Prostate gland (tissue), 2 donors: ENCODE results near the gene KCNK15. TPM values are rescaled to one million over a fixed set of nuclear protein-coding genes. Genes with fewer than 3 reads are reported as not detected.

ENCODE experiments used
- DNase-seq: peaks from one replicate; pipeline ENCODE4 v3.0.0-alpha.2; 2019; ENCODE audit warnings: low spot score
- H3K27ac ChIP-seq, 2 donors: fragments of 200-600 bp; sonication (generic); 2 replicates each; pipeline ENCODE4 v1.5.1; 2017 to 2019
- H3K27me3 ChIP-seq: fragments of 200-600 bp; sonication (generic); replicated peaks from 2 replicates; pipeline ENCODE4 v1.5.1; 2019; ENCODE audit not compliant: insufficient read depth
- H3K36me3 ChIP-seq, 2 donors: fragments of 200-600 bp; sonication (generic); 1 replicate in 1 of 2; 2 replicates in 1 of 2; pipeline versions ENCODE4 v1.5.1 to v1.8.1; 2017 to 2019
- H3K4me1 ChIP-seq: fragments of 200-600 bp; sonication (generic); replicated peaks from 2 replicates; pipeline ENCODE4 v1.5.1; 2019
- H3K4me3 ChIP-seq, 2 donors: fragments of 200-600 bp; sonication (generic); 2 replicates each; pipeline ENCODE4 v1.5.1; 2017 to 2019
- H3K9me3 ChIP-seq: fragments of 200-600 bp; sonication (generic); 2 replicates; pipeline ENCODE4 v1.5.1; 2017
- CTCF ChIP-seq, 4 experiments: fragments of 200-600 bp in 2 of 4; fragments of 450-650 bp in 2 of 4; sonication (generic) in 2 of 4; IDR thresholded peaks; 1 replicate in 3 of 4; 2 replicates in 1 of 4; pipeline ENCODE4 v1.5.1; 2016 to 2019; ENCODE audit warnings: antibody characterized with exemption in 4 of 4, mild to moderate bottlenecking in 2 of 4, moderate library complexity in 2 of 4
- POLR2A ChIP-seq: fragments of 450-650 bp; IDR thresholded peaks from one replicate; pipeline ENCODE4 v1.6.1; 2016; ENCODE audit warnings: antibody characterized with exemption, mild to moderate bottlenecking
- POLR2AphosphoS5 ChIP-seq: sonication (generic); formaldehyde crosslinking; IDR thresholded peaks from one replicate; pipeline ENCODE4 v1.6.1; 2017; ENCODE audit warnings: antibody characterized with exemption
- whole genome bisulfite sequencing: methylation state at CpG from one replicate; pipeline ENCODE4 v1.1.5; 2018; 5-methylcytosine and 5-hydroxymethylcytosine counted together
- intact Hi-C: fragments of 100-400 bp; cut with DNase I; formaldehyde crosslinking; loops from one replicate; pipeline ENCODE4 v1.14.2; 2022
- total RNA-seq, 2 donors: library from RNA; depleted of rRNA; stranded (reverse); fragments of >200 nt; gene quantifications; one replicate each; pipeline ENCODE4 v1.1.0, GENCODE V29; 2016

The KCNK15 gene
- total RNA-seq, 2 donors from 2014 or later: 1.5 to 16.1 TPM

DNA sequence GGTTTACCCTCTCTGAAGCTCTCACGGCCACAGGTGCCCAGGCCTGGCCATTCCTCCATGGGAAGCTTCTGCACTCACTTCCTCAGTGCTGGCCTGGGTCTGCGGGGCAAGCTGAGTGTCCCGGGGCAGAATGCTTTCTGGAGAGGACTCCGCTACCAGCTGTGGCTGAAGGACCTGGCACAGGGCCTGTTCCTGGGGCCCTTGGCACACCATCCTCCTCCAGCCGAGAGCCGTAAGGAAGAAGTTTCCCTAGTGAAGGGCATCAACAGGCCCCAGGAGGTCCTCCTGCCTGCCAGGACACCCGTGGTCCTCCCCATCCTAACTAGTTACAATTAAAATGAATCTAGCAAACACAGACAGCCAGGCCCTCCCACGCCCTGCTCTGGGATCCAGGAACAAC, 14.0 kb upstream of the KCNK15 start:
- peaks cover 3% of the 10 kb centered on the region for H3K4me1 ChIP-seq
- WGBS: 67% methylated on average over 8 of the region's 8 CpGs
- no peak overlapping the region for H3K27ac ChIP-seq
- no peaks in the 10 kb centered on the region for H3K9me3 ChIP-seq
- no peak for DNase-seq
- no peaks in the 10 kb centered on the region for H3K36me3 ChIP-seq
- TF ChIP-seq CTCF (IDR thresholded peaks at IDR 0.05) (no peak), POLR2AphosphoS5 (no peak), POLR2A (no peak)
- intact Hi-C loops: loop anchor here (10.0 kb wide), 1 partner anchor 527 kb away; no protein-coding TSS in a partner anchor
- H3K4me3 ChIP-seq: no peak overlapping the region
- no peaks in the 10 kb centered on the region for H3K27me3 ChIP-seq

DNA sequence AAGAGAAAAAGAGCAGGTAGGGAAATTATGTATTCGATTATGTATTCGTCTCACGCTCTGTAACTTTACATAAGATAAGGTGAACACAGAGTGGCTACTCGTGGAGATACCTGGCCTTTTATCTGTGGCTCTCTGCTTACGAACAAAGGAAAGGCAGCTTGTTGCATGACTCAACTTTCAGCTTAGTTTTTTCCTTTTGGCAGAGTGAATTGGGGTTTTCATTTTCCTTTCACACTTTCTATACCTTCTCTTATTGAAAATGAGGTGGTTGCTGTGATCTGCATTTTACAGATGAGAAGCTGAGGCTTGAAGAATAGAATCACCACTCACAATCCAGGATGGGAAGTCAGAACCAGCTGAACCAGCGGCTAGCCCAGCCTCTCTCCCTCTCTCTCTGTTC, 13.3 kb upstream of the KCNK15 start:
- Histone ChIP-seq H3K27me3 (no peaks in the 10 kb centered on the region), H3K4me1 (peaks cover 3% of the 10 kb centered on the region), H3K9me3 (no peaks in the 10 kb centered on the region), H3K36me3 (no peaks in the 10 kb centered on the region), H3K4me3 (no peak overlapping the region), H3K27ac (no peak overlapping the region)
- TF ChIP-seq CTCF (IDR thresholded peaks at IDR 0.05): no peak
- TF ChIP-seq POLR2AphosphoS5: no peak
- no peak for TF ChIP-seq POLR2A
- DNase-seq: no peak
- WGBS: 74% methylated on average over 6 of the region's 6 CpGs
- intact Hi-C loops: loop anchor here (10.0 kb wide), 1 partner anchor 528 kb away; no protein-coding TSS in a partner anchor

DNA sequence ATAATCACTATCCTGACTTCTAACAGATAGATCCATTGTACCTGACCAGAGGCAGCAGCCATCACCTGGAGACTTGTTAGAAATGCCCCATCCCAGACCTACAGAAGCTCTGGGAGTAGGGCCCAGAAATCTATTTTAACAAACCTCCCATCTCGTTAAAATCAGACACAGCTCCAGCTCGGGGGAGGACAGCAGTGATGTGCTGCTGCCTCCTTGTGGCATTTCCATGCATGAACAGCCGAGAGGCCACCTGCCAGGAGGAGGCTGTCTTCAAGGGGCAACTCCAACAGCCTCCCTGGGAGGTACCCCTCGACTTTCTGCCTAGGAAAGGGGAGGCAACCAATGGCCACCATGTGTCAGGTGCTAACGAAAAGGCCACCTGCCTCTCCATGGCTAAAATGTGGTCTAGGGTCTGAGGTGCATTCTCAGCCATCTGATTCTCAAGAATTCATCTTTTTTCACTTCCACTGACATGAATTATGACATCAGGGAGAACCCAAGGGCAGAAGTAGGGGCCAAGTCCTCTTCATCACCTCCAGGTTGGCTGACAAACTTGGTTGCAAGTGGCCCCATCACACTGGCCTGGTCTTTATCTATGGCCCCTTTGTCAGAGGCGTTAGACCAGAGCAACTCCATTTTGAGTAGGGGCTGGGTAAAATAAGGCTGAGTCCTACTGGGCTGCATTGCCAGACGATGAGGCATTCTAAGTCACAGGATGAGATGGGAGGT, 12.2 kb upstream of the KCNK15 start:
- Histone ChIP-seq H3K36me3 (no peaks in the 10 kb centered on the region), H3K27me3 (no peaks in the 10 kb centered on the region), H3K27ac (no peak overlapping the region), H3K4me3 (no peak overlapping the region), H3K9me3 (no peaks in the 10 kb centered on the region), H3K4me1 (peaks cover 3% of the 10 kb centered on the region)
- peak; percentile 70 for DNase-seq
- TF ChIP-seq POLR2A (no peak), CTCF (IDR thresholded peaks at IDR 0.05) (peak; percentile 84 to 96 (median 94)), POLR2AphosphoS5 (peak; percentile 65)
- WGBS: 25% methylated on average over 7 of the region's 7 CpGs
- intact Hi-C loops: loop anchor here (1.0 to 10.0 kb wide), 2 partner anchors 48 to 529 kb away; no protein-coding TSS in a partner anchor

DNA sequence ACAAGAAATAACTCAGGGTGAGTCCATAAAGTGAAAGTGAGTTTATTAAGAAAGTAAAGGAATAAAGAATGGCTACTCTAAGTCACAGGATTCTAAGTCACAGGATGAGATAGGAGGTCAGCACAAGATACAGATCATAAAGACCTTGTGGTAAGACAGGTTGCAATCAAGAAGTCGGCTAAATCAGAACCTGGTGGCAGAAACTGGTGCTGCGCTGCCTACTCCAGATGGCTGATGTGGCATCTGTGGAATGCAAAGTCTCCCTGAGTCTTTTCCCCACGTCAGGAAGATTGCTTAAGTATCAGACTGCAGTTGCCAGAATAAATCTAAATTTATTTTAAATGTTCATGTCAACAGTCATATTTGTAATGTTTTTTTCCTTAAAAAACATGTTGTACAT, 10.7 kb upstream of the KCNK15 start:
- Histone ChIP-seq H3K27ac (no peak overlapping the region), H3K36me3 (no peaks in the 10 kb centered on the region), H3K9me3 (no peaks in the 10 kb centered on the region), H3K4me1 (no peaks in the 10 kb centered on the region), H3K4me3 (no peak overlapping the region), H3K27me3 (no peaks in the 10 kb centered on the region)
- WGBS: 53% methylated on average over 3 of the region's 3 CpGs
- intact Hi-C loops: loop anchor here (10.0 kb wide), 1 partner anchor 530 kb away; no protein-coding TSS in a partner anchor
- TF ChIP-seq POLR2AphosphoS5: no peak
- peak in 1 of 4 experiments; percentile 13 for TF ChIP-seq CTCF (IDR thresholded peaks at IDR 0.05)
- DNase-seq: no peak

DNA sequence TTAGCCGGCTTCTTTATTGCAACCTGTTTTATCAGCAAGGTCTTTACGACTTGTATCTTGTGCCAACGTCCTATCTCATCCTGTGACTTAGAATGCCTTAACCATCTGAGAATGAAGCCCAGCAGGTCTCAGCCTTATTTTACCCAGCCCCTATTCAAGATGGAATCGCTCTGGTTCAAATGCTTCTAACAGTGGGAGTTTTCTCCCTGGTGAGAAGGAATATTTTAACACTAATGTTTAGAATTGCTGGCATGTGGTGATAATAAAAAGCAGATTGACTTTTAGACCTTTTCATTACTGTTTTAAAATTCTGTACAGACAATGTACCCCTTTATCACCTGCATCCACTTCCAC, 9.9 kb upstream of the KCNK15 start:
- H3K27me3 ChIP-seq: no peaks in the 10 kb centered on the region
- intact Hi-C loops: loop anchor here (10.0 kb wide), 1 partner anchor 531 kb away; no protein-coding TSS in a partner anchor
- no peak for TF ChIP-seq POLR2AphosphoS5
- TF ChIP-seq CTCF (IDR thresholded peaks at IDR 0.05): no peak
- TF ChIP-seq POLR2A: no peak
- H3K9me3 ChIP-seq: no peaks in the 10 kb centered on the region
- no peak overlapping the region for H3K4me3 ChIP-seq
- H3K27ac ChIP-seq: no peak overlapping the region
- no peak for DNase-seq
- H3K36me3 ChIP-seq: no peaks in the 10 kb centered on the region
- 75% methylated on average over 4 of the region's 4 CpGs for WGBS
- no peaks in the 10 kb centered on the region for H3K4me1 ChIP-seq
